HG02798 (cell line): ENCODE data around the gene PRDM5.
"Not testable (repeated sequence)": the region's sequence is repeated elsewhere in the genome, so short reads cannot be mapped to it uniquely, and the experiment has no call there.

Experiments used
- ATAC-seq: cut with Tn5 transposase; IDR thresholded peaks from one replicate; pipeline ENCODE4 v1.9.1; 2021; ENCODE audit warnings: mild to moderate bottlenecking; ENCODE audit not compliant: unreplicated experiment, poor library complexity

Gene PRDM5

GRCh38 chr4:120765260-120765680, 157.3 kb downstream of the PRDM5 start:
- ATAC-seq = no peak

GRCh38 chr4:120763650-120764049, 158.9 kb downstream of the PRDM5 start:
- ATAC-seq = no peak

GRCh38 chr4:120761070-120761469, 161.5 kb downstream of the PRDM5 start:
- no peak for ATAC-seq

- no peak for ATAC-seq
These were observed 162.5 kb downstream of the PRDM5 start for GRCh38 chr4:120760047-120760446.

- ATAC-seq = no peak
These were observed 166.7 kb downstream of the PRDM5 start for GRCh38 chr4:120755864-120756263.

- no peak for ATAC-seq
These were observed 167.9 kb downstream of the PRDM5 start for GRCh38 chr4:120754590-120754989.

GRCh38 chr4:120753854-120754253, 168.7 kb downstream of the PRDM5 start:
- no peak for ATAC-seq

GRCh38 chr4:120750152-120750525, 172.4 kb downstream of the PRDM5 start:
- ATAC-seq = no peak

- peak; percentile 98 for ATAC-seq
These were observed 172.9 kb downstream of the PRDM5 start for GRCh38 chr4:120749445-120750151.

GRCh38 chr4:120741636-120742035, 180.9 kb downstream of the PRDM5 start:
- ATAC-seq = not testable (repeated sequence)

GRCh38 chr4:120736312-120736711, 186.2 kb downstream of the PRDM5 start:
- ATAC-seq = no peak

- no peak for ATAC-seq
These were observed 188.6 kb downstream of the PRDM5 start for GRCh38 chr4:120733968-120734367.

- ATAC-seq = no peak
These were observed 189.5 kb downstream of the PRDM5 start for GRCh38 chr4:120733054-120733453.

GRCh38 chr4:120731561-120731960, 191.0 kb downstream of the PRDM5 start:
- ATAC-seq = no peak

- no peak for ATAC-seq
These were observed 191.7 kb downstream of the PRDM5 start for GRCh38 chr4:120730777-120731320.

GRCh38 chr4:120728892-120729675, 193.4 kb downstream of the PRDM5 start:
- no peak for ATAC-seq

GRCh38 chr4:120725639-120726580, 196.6 kb downstream of the PRDM5 start:
- no peak for ATAC-seq

GRCh38 chr4:120724656-120725055, 197.9 kb downstream of the PRDM5 start:
- no peak for ATAC-seq

- no peak for ATAC-seq
These were observed 198.5 kb downstream of the PRDM5 start for GRCh38 chr4:120723986-120724385.

- no peak for ATAC-seq
These were observed 199.4 kb downstream of the PRDM5 start for GRCh38 chr4:120723105-120723504.
